ENCODE results near the gene MCF2L.

DNA sequence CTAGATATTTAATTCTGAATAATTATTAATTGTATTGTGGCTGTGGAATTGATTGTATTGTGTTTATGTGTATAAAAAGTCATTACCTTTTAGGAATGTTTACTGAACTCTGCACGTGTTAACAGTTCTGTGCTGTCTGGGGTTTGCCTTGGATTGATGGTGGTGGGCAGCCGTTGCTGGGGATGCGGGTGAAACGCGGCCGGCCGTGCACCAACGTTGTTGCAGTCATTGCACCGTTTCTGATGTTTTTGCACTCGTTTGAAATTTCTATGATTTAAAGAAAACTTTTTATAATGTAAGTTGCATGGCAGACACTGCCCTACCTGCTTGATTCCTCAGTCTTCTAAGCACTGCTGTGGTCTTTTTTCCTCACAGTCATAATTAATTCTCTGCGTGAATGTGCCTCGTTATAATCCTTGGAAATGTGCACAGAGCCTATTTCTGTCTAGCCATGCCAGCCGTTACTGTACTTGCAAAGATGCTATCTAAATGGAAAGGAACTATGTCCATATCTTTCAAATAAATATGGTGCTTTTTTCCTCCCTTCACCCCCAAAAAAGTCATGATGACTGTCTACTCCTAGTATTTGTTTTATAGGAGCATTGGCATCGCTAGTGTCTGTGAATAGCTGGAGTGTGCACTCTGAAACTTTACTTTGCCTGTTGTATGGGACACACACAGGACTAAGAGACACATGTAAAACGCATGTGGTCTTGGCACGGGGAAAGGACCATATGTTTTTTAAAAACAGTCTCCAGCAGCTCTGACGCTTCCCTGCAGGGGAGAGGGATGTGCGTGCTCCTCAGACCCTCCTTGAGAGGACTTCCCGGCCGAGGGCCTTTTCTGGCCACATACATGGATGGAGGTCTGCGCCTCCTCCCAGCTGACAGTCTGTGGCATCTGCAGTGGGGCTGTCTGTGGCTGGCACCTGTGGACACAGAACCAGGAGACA is 40.7 kb upstream of the MCF2L start:
- TF ChIP-seq, protein P1, sequence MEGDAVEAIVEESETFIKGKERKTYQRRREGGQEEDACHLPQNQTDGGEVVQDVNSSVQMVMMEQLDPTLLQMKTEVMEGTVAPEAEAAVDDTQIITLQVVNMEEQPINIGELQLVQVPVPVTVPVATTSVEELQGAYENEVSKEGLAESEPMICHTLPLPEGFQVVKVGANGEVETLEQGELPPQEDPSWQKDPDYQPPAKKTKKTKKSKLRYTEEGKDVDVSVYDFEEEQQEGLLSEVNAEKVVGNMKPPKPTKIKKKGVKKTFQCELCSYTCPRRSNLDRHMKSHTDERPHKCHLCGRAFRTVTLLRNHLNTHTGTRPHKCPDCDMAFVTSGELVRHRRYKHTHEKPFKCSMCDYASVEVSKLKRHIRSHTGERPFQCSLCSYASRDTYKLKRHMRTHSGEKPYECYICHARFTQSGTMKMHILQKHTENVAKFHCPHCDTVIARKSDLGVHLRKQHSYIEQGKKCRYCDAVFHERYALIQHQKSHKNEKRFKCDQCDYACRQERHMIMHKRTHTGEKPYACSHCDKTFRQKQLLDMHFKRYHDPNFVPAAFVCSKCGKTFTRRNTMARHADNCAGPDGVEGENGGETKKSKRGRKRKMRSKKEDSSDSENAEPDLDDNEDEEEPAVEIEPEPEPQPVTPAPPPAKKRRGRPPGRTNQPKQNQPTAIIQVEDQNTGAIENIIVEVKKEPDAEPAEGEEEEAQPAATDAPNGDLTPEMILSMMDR (IDR thresholded peaks at IDR 0.05), result no peak
- no peak for TF ChIP-seq POLR2A (IDR thresholded peaks at IDR 0.05)
